Ishikawa (cell line): ENCODE data around the gene PPP2R5B.

Experiments
- EGR1 ChIP-seq: IDR thresholded peaks from 2 replicates; pipeline ENCODE4 v1.6.1; 2012
- RAD21 ChIP-seq: IDR thresholded peaks from 2 replicates; pipeline ENCODE4 v1.6.1; 2012; ENCODE audit warnings: low read depth

GRCh38 chr11:64969209-64969608, 44.7 kb downstream of the PPP2R5B start:
- TF ChIP-seq RAD21 (no peak), EGR1 (no peak)
